WERI-Rb-1 (cell line): ENCODE data around the gene TTC23L.

Source experiments
- DNase-seq: peaks from one replicate; pipeline ENCODE4 v3.0.0-alpha.2; 2020
- H3K27ac ChIP-seq: fragments of 250-450 bp; sonication (Bioruptor Pico); 2 replicates; pipeline ENCODE4 v1.5.1; 2020; ENCODE audit warnings: mild to moderate bottlenecking, moderate library complexity
- H3K27me3 ChIP-seq: fragments of 250-450 bp; sonication (Bioruptor Pico); 2 replicates; pipeline ENCODE4 v1.5.1; 2021; ENCODE audit warnings: mild to moderate bottlenecking, low read depth, moderate library complexity; ENCODE audit not compliant: insufficient read depth, severe bottlenecking
- H3K36me3 ChIP-seq: fragments of 250-450 bp; sonication (Bioruptor Pico); 2 replicates; pipeline ENCODE4 v1.5.1; 2020; ENCODE audit warnings: mild to moderate bottlenecking, moderate library complexity
- H3K4me3 ChIP-seq: 2 replicates; pipeline ENCODE4 v1.5.1; 2011; ENCODE audit warnings: low read depth, mild to moderate bottlenecking, control low read depth, low read length
- H3K9me3 ChIP-seq: fragments of 250-450 bp; sonication (Bioruptor Pico); 2 replicates; pipeline ENCODE4 v1.5.1; 2021; ENCODE audit warnings: mild to moderate bottlenecking, moderate library complexity; ENCODE audit not compliant: severe bottlenecking
- CTCF ChIP-seq: IDR thresholded peaks from 2 replicates; pipeline ENCODE4 v1.5.1; 2011; ENCODE audit warnings: low read depth, mild to moderate bottlenecking, control low read depth, inconsistent platforms, low read length

Gene TTC23L

GRCh38 chr5:34803974-34804732 is 34.8 kb upstream of the TTC23L start:
- H3K27ac ChIP-seq: no peak overlapping the region
- H3K4me3 ChIP-seq: no peak overlapping the region
- H3K36me3 ChIP-seq: no peaks in the 10 kb centered on the region; the same call in 1 of the 2 replicates
- no peaks in the 10 kb centered on the region for H3K9me3 ChIP-seq
- no peak for TF ChIP-seq CTCF
- no peak for DNase-seq
- H3K27me3 ChIP-seq: no peaks in the 10 kb centered on the region

GRCh38 chr5:34804913-34805312 is 34.1 kb upstream of the TTC23L start:
- no peak for DNase-seq
- TF ChIP-seq CTCF: no peak
- Histone ChIP-seq H3K27ac (no peak overlapping the region), H3K27me3 (no peaks in the 10 kb centered on the region), H3K4me3 (no peak overlapping the region), H3K9me3 (no peaks in the 10 kb centered on the region), H3K36me3 (no peaks in the 10 kb centered on the region; the same call in 1 of the 2 replicates)

GRCh38 chr5:34806532-34806931 is 32.4 kb upstream of the TTC23L start:
- TF ChIP-seq CTCF: no peak
- Histone ChIP-seq H3K27me3 (no peaks in the 10 kb centered on the region), H3K27ac (no peak overlapping the region), H3K9me3 (no peaks in the 10 kb centered on the region), H3K36me3 (no peaks in the 10 kb centered on the region; the same call in 1 of the 2 replicates), H3K4me3 (no peak overlapping the region)
- DNase-seq: no peak

GRCh38 chr5:34811706-34812105 is 27.3 kb upstream of the TTC23L start:
- no peak overlapping the region for H3K4me3 ChIP-seq
- no peaks in the 10 kb centered on the region for H3K27me3 ChIP-seq
- no peak for DNase-seq
- no peak for TF ChIP-seq CTCF
- H3K9me3 ChIP-seq: no peaks in the 10 kb centered on the region
- no peak overlapping the region for H3K27ac ChIP-seq
- H3K36me3 ChIP-seq: peaks cover 3% of the 10 kb centered on the region; the same call in 1 of the 2 replicates

- Histone ChIP-seq H3K27me3 (no peaks in the 10 kb centered on the region), H3K27ac (no peak overlapping the region), H3K9me3 (no peaks in the 10 kb centered on the region), H3K36me3 (peaks cover 3% of the 10 kb centered on the region; the same call in 1 of the 2 replicates), H3K4me3 (no peak overlapping the region)
- no peak for TF ChIP-seq CTCF
- no peak for DNase-seq
These were observed 25.5 kb upstream of the TTC23L start for GRCh38 chr5:34813509-34813908.
